ENCODE measurements around the gene GRIP1. TPM values are rescaled to one million over a fixed set of nuclear protein-coding genes. Genes with fewer than 3 reads are reported as not detected.

GRIP1 gene
- total RNA-seq, 4 donors from 2014 or later = 0.22 to 3.0 (median 1.6) TPM

DNA sequence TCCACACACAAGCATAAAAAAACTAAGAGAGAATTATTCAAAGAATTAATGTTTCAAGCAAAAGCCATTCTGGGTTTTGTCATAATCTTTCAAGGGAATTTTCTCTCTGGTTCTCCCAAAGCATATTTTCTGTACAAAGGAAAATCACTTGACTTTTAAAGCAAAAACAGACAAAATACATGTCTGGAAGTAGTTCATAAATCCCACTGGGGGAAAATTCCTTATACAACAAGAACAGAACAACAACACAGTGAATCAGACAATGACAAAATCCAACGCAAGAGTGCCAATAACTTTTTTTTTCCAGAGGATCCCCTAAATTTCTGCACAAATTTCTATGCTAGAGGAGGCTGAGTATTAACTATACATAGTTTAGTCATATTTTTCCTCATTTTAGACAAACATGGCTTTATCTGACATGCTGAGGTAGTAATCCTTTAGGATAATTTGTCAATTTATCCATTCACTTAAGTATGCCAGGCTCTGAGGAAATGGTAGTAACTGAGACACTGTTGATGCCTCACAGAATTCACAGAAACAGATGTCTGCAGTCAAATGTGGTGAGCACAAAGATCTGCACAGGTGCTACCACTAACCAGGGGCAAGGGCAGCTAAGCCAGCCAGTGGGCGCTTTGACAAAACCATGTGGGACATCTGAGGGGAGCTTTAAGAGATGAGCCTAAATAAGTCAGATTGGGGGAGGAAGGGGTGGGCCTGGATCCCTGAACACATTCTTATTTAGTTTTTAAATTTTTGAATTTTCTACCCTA, 38.0 kb downstream of the GRIP1 start:
- no peaks in the 10 kb centered on the region for H3K4me1 ChIP-seq
- H3K27me3 ChIP-seq = no peaks in the 10 kb centered on the region
- no peak overlapping the region for H3K27ac ChIP-seq
- WGBS, 2 donors = 60 to 63% methylated on average over 2 of the region's 2 CpGs
- no peaks in the 10 kb centered on the region for H3K9me3 ChIP-seq
- no peak for DNase-seq (ENCODE audit: low spot score in 2 of 2)
- no peak for TF ChIP-seq POLR2A (IDR thresholded peaks at IDR 0.05)
- no peak for TF ChIP-seq EP300 (IDR thresholded peaks at IDR 0.05)
- TF ChIP-seq, protein P1, sequence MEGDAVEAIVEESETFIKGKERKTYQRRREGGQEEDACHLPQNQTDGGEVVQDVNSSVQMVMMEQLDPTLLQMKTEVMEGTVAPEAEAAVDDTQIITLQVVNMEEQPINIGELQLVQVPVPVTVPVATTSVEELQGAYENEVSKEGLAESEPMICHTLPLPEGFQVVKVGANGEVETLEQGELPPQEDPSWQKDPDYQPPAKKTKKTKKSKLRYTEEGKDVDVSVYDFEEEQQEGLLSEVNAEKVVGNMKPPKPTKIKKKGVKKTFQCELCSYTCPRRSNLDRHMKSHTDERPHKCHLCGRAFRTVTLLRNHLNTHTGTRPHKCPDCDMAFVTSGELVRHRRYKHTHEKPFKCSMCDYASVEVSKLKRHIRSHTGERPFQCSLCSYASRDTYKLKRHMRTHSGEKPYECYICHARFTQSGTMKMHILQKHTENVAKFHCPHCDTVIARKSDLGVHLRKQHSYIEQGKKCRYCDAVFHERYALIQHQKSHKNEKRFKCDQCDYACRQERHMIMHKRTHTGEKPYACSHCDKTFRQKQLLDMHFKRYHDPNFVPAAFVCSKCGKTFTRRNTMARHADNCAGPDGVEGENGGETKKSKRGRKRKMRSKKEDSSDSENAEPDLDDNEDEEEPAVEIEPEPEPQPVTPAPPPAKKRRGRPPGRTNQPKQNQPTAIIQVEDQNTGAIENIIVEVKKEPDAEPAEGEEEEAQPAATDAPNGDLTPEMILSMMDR (IDR thresholded peaks at IDR 0.05) = no peak
- H3K4me3 ChIP-seq = no peak overlapping the region
- no peaks in the 10 kb centered on the region for H3K36me3 ChIP-seq

DNA sequence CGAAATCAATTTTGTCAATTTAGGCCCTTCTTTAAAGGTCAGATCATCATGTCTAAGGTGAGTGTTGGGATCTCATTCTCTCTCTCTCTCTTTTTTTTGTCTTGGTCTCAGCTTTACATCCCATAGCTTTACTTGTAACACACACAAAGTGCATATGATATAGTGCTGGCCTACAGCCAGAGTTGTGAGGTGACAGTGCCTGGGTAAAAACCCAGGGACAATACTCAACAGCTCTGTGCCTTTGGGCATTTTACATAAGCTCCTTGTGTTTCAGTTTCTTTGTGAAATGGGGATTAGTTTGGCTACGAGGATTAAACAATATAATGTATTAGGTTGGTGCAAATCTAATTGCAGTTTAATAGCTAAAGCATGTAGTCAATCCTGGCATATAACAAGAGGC, 40.2 kb downstream of the GRIP1 start:
- TF ChIP-seq POLR2A (IDR thresholded peaks at IDR 0.05) (no peak), EP300 (IDR thresholded peaks at IDR 0.05) (no peak)
- TF ChIP-seq, protein P1 (IDR thresholded peaks at IDR 0.05) = no peak
- no peak overlapping the region for H3K4me3 ChIP-seq
- H3K4me1 ChIP-seq = peaks cover 0 to 2% (median 0%) of the 10 kb centered on the region in 4 donors
- no peaks in the 10 kb centered on the region for H3K9me3 ChIP-seq
- no peaks in the 10 kb centered on the region for H3K27me3 ChIP-seq
- no peaks in the 10 kb centered on the region for H3K36me3 ChIP-seq
- H3K27ac ChIP-seq = no peak overlapping the region
- WGBS, 2 donors = 75 to 90% methylated on average over 2 of the region's 2 CpGs
- no peak for DNase-seq (ENCODE audit: low spot score in 2 of 2)

GRCh38 chr12:66637699-66638301, 41.1 kb downstream of the GRIP1 start:
- TF ChIP-seq, protein P1 (IDR thresholded peaks at IDR 0.05) = no peak
- TF ChIP-seq EP300 (IDR thresholded peaks at IDR 0.05) = no peak
- TF ChIP-seq POLR2A (IDR thresholded peaks at IDR 0.05) = no peak
- Histone ChIP-seq H3K4me1 (peaks cover 0 to 7% (median 0%) of the 10 kb centered on the region in 4 donors), H3K36me3 (no peaks in the 10 kb centered on the region), H3K27ac (no peak overlapping the region), H3K9me3 (no peaks in the 10 kb centered on the region), H3K27me3 (no peaks in the 10 kb centered on the region), H3K4me3 (no peak overlapping the region)
- DNase-seq (ENCODE audit: low spot score in 2 of 2) = no peak
- 59 to 61% methylated on average over 3 of the region's 3 CpGs for WGBS, 2 donors

- no peaks in the 10 kb centered on the region for H3K27me3 ChIP-seq
- H3K4me1 ChIP-seq = peaks cover 0 to 7% (median 0%) of the 10 kb centered on the region in 4 donors
- 73 to 76% methylated on average over 3 of the region's 3 CpGs for WGBS, 2 donors
- H3K36me3 ChIP-seq = no peaks in the 10 kb centered on the region
- TF ChIP-seq EP300 (IDR thresholded peaks at IDR 0.05) = no peak
- TF ChIP-seq, protein P1 (IDR thresholded peaks at IDR 0.05) = no peak
- no peak overlapping the region for H3K27ac ChIP-seq
- H3K4me3 ChIP-seq = no peak overlapping the region
- H3K9me3 ChIP-seq = no peaks in the 10 kb centered on the region
- no peak for DNase-seq (ENCODE audit: low spot score in 2 of 2)
These were observed 42.1 kb downstream of the GRIP1 start for GRCh38 chr12:66636771-66637170.

GRCh38 chr12:66633676-66634075, 45.2 kb downstream of the GRIP1 start:
- peak in 1 of 2 donors; percentile 28 for TF ChIP-seq EP300 (IDR thresholded peaks at IDR 0.05)
- TF ChIP-seq, protein P1 (IDR thresholded peaks at IDR 0.05) = no peak
- TF ChIP-seq POLR2A (IDR thresholded peaks at IDR 0.05) = no peak
- Histone ChIP-seq H3K27ac (no peak overlapping the region), H3K36me3 (no peaks in the 10 kb centered on the region), H3K4me3 (no peak overlapping the region), H3K4me1 (peaks cover 0 to 7% (median 0%) of the 10 kb centered on the region in 4 donors), H3K9me3 (no peaks in the 10 kb centered on the region), H3K27me3 (no peaks in the 10 kb centered on the region)
- 28 to 34% methylated on average over 1 of the region's 1 CpG for WGBS, 2 donors
- DNase-seq (ENCODE audit: low spot score in 2 of 2) = no peak

All from tibial nerve (tissue), 4 donors.